GM06990 (cell line): Measurements from ENCODE around the gene UBE2G1.

Experiments used
- DNase-seq: peaks from one replicate; pipeline ENCODE4 v3.0.0-alpha.2; 2011; ENCODE audit not compliant: insufficient read length; ENCODE audit errors: extremely low read depth
- H3K27me3 ChIP-seq: replicated peaks from 2 replicates; pipeline ENCODE4 v1.6.0; 2011; ENCODE audit warnings: low read length; ENCODE audit not compliant: control insufficient read depth, insufficient read depth
- H3K36me3 ChIP-seq: 2 replicates; pipeline ENCODE4 v1.5.1; 2011; ENCODE audit warnings: low read length; ENCODE audit not compliant: control insufficient read depth, insufficient read depth
- H3K4me3 ChIP-seq: replicated peaks from 2 replicates; pipeline ENCODE4 v1.5.1; 2011; ENCODE audit warnings: low read depth, mild to moderate bottlenecking, control low read depth, low read length
- CTCF ChIP-seq: IDR thresholded peaks from 2 replicates; pipeline ENCODE4 v1.5.1; 2011; ENCODE audit warnings: low read length, control low read depth, mild to moderate bottlenecking, inconsistent platforms; ENCODE audit not compliant: insufficient read depth, poor library complexity, severe bottlenecking

Gene UBE2G1

GRCh38 chr17:4366327-4367063 is at the start of gene UBE2G1:
Gene UBE2G1 (minus strand): TSS chr17:4366675. CDS start chr17:4366316, 359 bp downstream.
- H3K36me3 ChIP-seq, result peaks cover 2% of the 10 kb centered on the region
- peak within 1 kb of the TSS; percentile 81 for H3K4me3 ChIP-seq
- DNase-seq, result peak; percentile 99
- no peaks in the 10 kb centered on the region for H3K27me3 ChIP-seq
- TF ChIP-seq CTCF, result peak; percentile 22

GRCh38 chr17:4412933-4413831 is 46.7 kb upstream of the UBE2G1 start:
- H3K27me3 ChIP-seq, result no peaks in the 10 kb centered on the region
- peak; percentile 98 for TF ChIP-seq CTCF
- H3K36me3 ChIP-seq, result no peaks in the 10 kb centered on the region
- peak; percentile 84 for DNase-seq
- peak overlapping the region; percentile 23; the same call in 1 of the 2 replicates for H3K4me3 ChIP-seq

GRCh38 chr17:4411201-4411600 is 44.7 kb upstream of the UBE2G1 start:
- no peaks in the 10 kb centered on the region for H3K27me3 ChIP-seq
- no peak for DNase-seq
- H3K4me3 ChIP-seq, result no peak overlapping the region
- H3K36me3 ChIP-seq, result no peaks in the 10 kb centered on the region
- TF ChIP-seq CTCF, result no peak

- Histone ChIP-seq H3K36me3 (no peaks in the 10 kb centered on the region), H3K4me3 (no peak overlapping the region), H3K27me3 (no peaks in the 10 kb centered on the region)
- TF ChIP-seq CTCF, result no peak
- DNase-seq, result no peak
These were observed 43.2 kb upstream of the UBE2G1 start for GRCh38 chr17:4409659-4410058.

GRCh38 chr17:4407851-4408250 is 41.4 kb upstream of the UBE2G1 start:
- no peak for TF ChIP-seq CTCF
- no peaks in the 10 kb centered on the region for H3K36me3 ChIP-seq
- no peak for DNase-seq
- H3K27me3 ChIP-seq, result no peaks in the 10 kb centered on the region
- H3K4me3 ChIP-seq, result no peak overlapping the region
